ENCODE measurements around the gene SGIP1.

SGIP1 gene

GRCh38 chr1:66523562-66523961 is 10.4 kb upstream of the SGIP1 start:
- no peak for DNase-seq (ENCODE audit: low spot score)

DNA sequence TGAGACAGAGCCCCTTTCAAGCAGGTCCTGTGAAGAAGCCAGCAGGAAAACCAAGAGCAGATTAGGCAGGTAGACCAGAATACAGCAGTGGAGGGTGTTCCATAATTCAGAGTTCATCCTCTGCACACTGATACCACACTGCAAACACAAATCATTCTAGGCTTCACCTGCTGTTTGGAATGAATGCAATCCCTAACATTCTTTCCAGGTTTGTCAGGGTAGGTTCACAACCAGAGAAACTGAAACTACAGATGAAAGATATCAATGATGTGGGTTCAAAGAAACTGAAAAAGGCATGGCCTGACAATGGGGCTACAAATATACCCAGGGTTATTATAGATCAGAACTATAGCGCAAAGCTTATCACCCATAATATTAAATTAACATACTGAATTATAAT is 8.9 kb upstream of the SGIP1 start:
- no peak for DNase-seq (ENCODE audit: low spot score)

- no peak for DNase-seq (ENCODE audit: low spot score)
Measured at GRCh38 chr1:66526036-66526435, 7.9 kb upstream of the SGIP1 start.

DNA sequence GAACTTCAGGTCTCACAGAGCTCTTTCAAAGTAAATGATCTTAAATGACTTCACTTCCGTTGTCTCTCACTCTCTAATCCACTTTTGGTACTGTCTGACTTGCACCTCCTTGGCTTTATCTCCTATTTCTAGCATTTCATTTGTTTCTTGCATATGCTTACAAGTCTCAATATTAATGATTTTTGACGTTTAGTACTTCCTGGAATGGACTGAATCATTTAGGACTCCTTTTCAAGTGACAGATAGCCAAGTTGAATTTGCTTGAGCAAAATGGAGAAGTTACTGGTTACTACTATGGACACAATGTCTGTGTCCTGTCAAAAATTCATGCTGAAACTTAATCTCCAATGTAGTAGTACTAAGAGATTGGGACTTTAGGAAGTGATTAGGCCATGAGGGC is 7.0 kb upstream of the SGIP1 start:
- no peak for DNase-seq (ENCODE audit: low spot score)

- DNase-seq (ENCODE audit: low spot score): no peak
Measured at GRCh38 chr1:66527686-66528085, 6.3 kb upstream of the SGIP1 start.

DNA sequence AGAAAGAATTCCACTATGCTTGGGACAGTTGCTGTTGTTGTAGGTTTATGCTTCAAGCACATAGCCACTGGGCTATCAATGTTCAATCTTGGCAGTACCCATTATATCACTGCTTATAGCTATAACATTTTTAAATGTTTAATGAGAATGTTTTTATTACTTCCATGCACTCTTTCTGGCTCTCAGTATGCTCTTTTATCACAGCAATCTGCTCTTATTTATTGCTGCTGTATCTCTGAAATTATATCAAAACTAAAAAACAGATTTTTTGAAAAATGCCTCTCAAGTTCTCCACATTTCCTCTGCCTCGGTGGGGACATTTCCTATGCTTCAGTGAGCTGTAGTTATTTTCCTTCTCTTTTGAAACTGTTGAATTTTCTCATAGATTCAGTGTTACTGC is 5.4 kb upstream of the SGIP1 start:
- no peak for DNase-seq (ENCODE audit: low spot score)

DNA sequence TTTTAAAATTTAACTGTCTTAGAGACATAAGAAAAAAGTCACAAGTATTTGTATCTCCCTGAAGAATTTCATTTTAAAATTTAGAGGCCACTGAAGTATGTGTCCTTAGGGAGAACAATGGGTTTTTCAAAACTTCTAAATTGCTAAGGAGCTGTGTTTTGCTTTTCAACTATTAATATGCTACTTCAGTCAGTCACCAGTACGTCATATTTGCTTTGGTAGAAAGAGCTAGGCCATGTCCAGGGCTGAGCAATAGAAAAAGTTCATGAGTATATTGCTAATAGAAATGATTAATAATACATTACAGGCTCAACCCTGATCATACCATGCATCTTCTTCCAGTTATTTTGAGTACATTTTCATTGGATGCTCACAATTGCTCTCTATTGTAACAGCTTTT is 1.7 kb upstream of the SGIP1 start:
- DNase-seq (ENCODE audit: low spot score): no peak

GRCh38 chr1:66532798-66533783 is 862 bp upstream of the SGIP1 start:
- no peak for DNase-seq (ENCODE audit: low spot score)

DNA sequence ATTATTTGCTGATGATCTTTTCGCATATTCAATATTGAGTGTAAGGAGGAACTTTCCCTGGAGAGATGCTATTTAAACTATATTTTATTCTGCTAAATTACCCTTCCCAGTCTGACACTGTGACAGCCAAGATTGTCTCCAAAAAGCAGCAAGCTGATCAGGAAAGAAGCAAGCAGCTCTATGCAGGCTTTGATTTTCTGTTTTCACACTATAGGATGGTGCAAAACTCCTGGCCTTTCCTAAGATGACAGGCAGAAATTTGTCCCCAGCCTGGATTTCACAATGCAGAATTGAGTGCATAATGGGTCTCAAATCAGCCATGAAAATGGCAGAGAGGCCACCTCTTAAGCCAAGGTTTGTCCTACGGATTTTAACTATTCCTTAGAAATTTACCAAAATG is 1.1 kb downstream of the SGIP1 start:
- no peak for DNase-seq (ENCODE audit: low spot score)

DNA sequence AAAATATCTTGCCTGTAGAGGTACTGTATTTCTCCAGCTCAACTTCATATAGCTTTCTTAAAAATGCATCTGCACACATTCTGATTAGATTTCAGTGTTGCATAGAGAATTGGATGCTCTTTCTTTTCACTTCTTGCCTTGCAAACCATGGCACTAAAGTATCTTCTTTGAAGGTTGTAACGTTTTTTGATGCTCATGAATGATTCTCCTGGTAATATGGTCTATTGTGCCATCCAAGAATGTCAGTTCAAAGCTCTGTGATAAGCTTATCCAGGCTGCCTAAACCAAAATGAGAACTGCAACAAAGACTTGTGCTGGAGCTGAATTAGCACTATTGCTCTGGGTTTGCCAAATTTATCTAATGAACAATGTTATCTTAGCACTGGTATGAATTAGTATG is 1.9 kb downstream of the SGIP1 start:
- no peak for DNase-seq (ENCODE audit: low spot score)

GRCh38 chr1:66537718-66538117 is 3.8 kb downstream of the SGIP1 start:
- DNase-seq (ENCODE audit: low spot score): no peak

GRCh38 chr1:66539491-66539890 is 5.5 kb downstream of the SGIP1 start:
- no peak for DNase-seq (ENCODE audit: low spot score)

- no peak for DNase-seq (ENCODE audit: low spot score)
Measured at GRCh38 chr1:66540434-66541032, 6.6 kb downstream of the SGIP1 start.

DNA sequence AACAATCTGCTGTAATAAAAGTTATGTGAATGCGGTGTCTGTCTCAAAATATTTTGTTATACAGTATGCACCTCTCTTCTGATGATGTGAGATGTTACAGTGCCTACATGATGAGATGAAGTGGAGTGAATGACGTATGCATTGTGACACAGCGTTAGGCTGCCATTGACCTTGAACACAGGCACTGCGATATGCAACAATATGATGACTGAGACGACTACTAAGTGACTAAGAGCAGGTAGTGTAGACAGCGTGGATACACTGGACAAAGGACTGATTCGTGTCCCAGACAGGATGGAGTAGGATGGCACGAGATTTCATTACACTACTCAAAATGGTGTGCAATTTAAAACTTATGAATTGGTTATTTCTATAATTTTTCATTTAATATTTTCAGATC is 8.4 kb downstream of the SGIP1 start:
- no peak for DNase-seq (ENCODE audit: low spot score)

- DNase-seq (ENCODE audit: low spot score): no peak
Measured at GRCh38 chr1:66542811-66543767, 9.1 kb downstream of the SGIP1 start.

- no peak for DNase-seq (ENCODE audit: low spot score)
Measured at GRCh38 chr1:66546047-66546810, 12.3 kb downstream of the SGIP1 start.

GRCh38 chr1:66549017-66549416 is 15.1 kb downstream of the SGIP1 start:
- DNase-seq (ENCODE audit: low spot score): no peak

DNA sequence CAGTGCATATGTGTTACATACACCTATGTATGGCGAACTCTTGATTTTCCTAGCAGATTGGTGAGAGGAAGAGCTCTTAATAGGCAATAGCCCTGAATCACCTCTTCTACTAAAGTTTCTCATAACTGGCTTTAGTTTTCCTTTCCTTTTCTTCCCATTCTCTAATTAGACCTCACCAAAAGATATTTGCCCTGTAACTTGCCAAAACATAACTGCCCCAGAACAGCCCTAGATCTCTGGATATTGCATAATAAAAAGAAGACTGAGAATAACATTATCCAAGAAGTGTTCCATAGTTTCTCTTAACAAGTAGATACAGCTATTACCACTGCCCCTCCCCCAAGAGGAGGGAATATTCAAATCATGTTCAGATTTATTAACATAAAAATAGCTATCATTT is 16.3 kb downstream of the SGIP1 start:
- no peak for DNase-seq (ENCODE audit: low spot score)

DNA sequence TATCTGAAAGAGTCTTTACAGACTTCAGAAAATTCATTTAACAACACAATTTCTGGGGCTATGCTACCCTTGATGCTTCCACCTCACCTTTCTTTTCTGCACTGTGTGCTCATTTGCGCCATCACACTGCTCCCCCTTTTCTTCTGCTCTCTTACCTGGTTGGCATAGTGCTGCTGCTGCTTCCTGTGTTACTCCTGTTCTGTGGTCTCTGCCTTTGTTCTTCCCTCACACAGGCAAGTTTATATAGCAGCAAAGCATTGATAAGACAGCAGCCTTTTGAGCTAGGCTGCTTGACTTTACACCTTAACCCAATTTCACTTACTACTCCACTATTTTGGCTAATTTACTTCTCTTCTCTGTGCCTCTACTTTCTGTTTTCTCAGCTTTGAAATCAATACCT is 18.3 kb downstream of the SGIP1 start:
- DNase-seq (ENCODE audit: low spot score): no peak

DNA sequence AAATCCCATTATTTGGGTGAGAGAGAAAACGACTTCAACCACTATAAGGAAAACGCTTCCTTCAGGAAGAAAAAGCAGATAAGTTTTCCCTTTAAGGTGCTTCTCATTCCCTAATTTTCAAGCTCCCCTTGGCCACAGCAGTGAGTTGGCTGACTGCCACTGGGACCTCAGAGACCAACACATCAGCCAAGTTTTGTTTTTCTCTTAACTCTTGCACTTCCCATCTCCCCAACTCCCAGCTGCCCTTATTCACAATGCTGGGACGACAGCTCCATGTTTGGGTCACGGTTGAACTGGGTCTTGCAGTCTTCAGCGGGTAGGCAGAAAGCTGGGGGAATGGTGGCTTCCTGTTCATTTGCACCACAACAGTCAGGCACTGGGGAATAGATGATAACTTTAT is 18.9 kb downstream of the SGIP1 start:
- DNase-seq (ENCODE audit: low spot score): no peak

DNA sequence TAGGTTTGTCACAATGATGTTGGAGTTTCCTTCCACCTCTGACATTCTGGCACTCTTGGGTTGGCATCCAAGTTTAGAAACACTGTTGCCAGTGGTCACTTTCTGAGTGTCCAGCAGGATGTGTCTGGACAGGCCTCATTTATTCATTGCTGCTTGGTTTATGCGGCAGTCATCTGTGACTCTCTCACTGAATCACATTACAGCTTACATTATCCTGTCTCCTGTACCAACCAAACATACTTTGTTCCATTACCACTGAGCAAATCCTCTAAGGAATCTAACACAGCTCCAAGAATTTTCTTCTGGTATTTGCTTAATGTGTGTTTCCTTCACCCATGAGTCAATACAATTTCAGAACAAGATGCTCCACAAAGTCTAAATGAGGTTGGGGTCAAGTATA is 19.9 kb downstream of the SGIP1 start:
- DNase-seq (ENCODE audit: low spot score): no peak

GRCh38 chr1:66556161-66556611 is 22.2 kb downstream of the SGIP1 start:
- DNase-seq (ENCODE audit: low spot score): no peak

Data from activated CD4-positive, alpha-beta T cell treated with anti-CD3 and anti-CD28 coated beads, Interleukin-2, Interleukin-4, amounts not matched to agents 100 ng/mL and 50 ng/mL, durations not matched to agents 16 hours and 8 hours (primary cell).